Endothelial cell (in vitro differentiated cells): ENCODE data around the gene SOS2. TPM values are rescaled to one million over a fixed set of nuclear protein-coding genes. Genes with fewer than 3 reads are reported as not detected.

Experiments
- DNase-seq: peaks from one replicate; pipeline ENCODE4 v3.0.0; 2021; ENCODE audit warnings: low spot score
- H3K27ac Mint-ChIP-seq: one replicate; pipeline ENCODE4 v1.8.0; 2021; ENCODE audit warnings: mixed read lengths, inconsistent platforms; ENCODE audit not compliant: unreplicated experiment
- H3K27me3 Mint-ChIP-seq: one replicate; pipeline ENCODE4 v1.8.0; 2021; ENCODE audit warnings: mild to moderate bottlenecking, moderate library complexity, mixed read lengths, inconsistent platforms; ENCODE audit not compliant: unreplicated experiment
- H3K36me3 Mint-ChIP-seq: one replicate; pipeline ENCODE4 v1.8.0; 2021; ENCODE audit warnings: mild to moderate bottlenecking, low read depth, mixed read lengths, inconsistent platforms; ENCODE audit not compliant: unreplicated experiment
- H3K4me1 Mint-ChIP-seq: one replicate; pipeline ENCODE4 v1.8.0; 2021; ENCODE audit warnings: mild to moderate bottlenecking, mixed read lengths, inconsistent platforms; ENCODE audit not compliant: unreplicated experiment
- H3K4me3 Mint-ChIP-seq: one replicate; pipeline ENCODE4 v1.8.0; 2021; ENCODE audit warnings: mild to moderate bottlenecking, mixed read lengths, inconsistent platforms; ENCODE audit not compliant: unreplicated experiment
- H3K9me3 Mint-ChIP-seq: one replicate; pipeline ENCODE4 v1.8.0; 2021; ENCODE audit warnings: mixed read lengths, inconsistent platforms; ENCODE audit not compliant: unreplicated experiment
- total RNA-seq: library from RNA; stranded (reverse); fragmentation: NEBNext Ultra II Directional; extraction: Animal tissue kit (Norgen Biotek cat#: 25700); gene quantifications from one replicate; pipeline ENCODE4 v1.2.1, GENCODE V29; 2021; ENCODE audit not compliant: unreplicated experiment
- TF ChIP-seq, protein P1 (sequence below): fragments of 200-600 bp; sonication (generic); IDR thresholded peaks from one replicate; pipeline ENCODE4 v1.5.0; 2021; ENCODE audit warnings: antibody characterized with exemption; ENCODE audit not compliant: unreplicated experiment

Gene SOS2
- total RNA-seq, 1 donor from 2014 or later, result 27.9 TPM

- no peaks in the 10 kb centered on the region for H3K27me3 Mint-ChIP-seq
- DNase-seq, result no peak
- no peak overlapping the region for H3K27ac Mint-ChIP-seq
- H3K4me3 Mint-ChIP-seq, result no peak overlapping the region
- no peaks in the 10 kb centered on the region for H3K9me3 Mint-ChIP-seq
- H3K36me3 Mint-ChIP-seq, result peaks cover 10% of the 10 kb centered on the region
- no peaks in the 10 kb centered on the region for H3K4me1 Mint-ChIP-seq
- TF ChIP-seq, protein P1, sequence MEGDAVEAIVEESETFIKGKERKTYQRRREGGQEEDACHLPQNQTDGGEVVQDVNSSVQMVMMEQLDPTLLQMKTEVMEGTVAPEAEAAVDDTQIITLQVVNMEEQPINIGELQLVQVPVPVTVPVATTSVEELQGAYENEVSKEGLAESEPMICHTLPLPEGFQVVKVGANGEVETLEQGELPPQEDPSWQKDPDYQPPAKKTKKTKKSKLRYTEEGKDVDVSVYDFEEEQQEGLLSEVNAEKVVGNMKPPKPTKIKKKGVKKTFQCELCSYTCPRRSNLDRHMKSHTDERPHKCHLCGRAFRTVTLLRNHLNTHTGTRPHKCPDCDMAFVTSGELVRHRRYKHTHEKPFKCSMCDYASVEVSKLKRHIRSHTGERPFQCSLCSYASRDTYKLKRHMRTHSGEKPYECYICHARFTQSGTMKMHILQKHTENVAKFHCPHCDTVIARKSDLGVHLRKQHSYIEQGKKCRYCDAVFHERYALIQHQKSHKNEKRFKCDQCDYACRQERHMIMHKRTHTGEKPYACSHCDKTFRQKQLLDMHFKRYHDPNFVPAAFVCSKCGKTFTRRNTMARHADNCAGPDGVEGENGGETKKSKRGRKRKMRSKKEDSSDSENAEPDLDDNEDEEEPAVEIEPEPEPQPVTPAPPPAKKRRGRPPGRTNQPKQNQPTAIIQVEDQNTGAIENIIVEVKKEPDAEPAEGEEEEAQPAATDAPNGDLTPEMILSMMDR, result no peak
Observed at GRCh38 chr14:50249136-50249775, 17.9 kb upstream of the SOS2 start.

DNA sequence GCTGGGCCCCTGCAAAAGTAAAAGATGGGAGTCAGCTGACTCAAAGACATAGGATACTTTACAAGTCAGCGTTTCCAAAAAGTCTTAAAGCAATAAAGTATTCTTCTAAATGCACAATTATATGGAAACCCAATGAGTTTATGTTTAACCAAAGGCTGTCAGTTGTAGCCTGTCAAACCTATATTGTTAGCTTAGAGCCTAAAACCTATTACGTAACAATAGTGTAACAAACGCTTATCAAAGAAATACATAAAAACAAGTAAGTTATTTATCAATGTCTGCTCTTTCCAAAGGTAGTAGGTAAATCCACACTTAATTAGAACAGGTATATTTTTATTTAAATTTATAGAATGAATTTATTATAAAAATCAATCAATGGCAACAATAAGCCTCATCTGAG is 15.9 kb upstream of the SOS2 start:
- TF ChIP-seq, protein P1, result no peak
- Mint-ChIP-seq H3K27ac (no peak overlapping the region), H3K27me3 (no peaks in the 10 kb centered on the region), H3K9me3 (no peaks in the 10 kb centered on the region), H3K4me1 (peaks cover 3% of the 10 kb centered on the region), H3K36me3 (peaks cover 7% of the 10 kb centered on the region), H3K4me3 (no peak overlapping the region)
- DNase-seq, result no peak

DNA sequence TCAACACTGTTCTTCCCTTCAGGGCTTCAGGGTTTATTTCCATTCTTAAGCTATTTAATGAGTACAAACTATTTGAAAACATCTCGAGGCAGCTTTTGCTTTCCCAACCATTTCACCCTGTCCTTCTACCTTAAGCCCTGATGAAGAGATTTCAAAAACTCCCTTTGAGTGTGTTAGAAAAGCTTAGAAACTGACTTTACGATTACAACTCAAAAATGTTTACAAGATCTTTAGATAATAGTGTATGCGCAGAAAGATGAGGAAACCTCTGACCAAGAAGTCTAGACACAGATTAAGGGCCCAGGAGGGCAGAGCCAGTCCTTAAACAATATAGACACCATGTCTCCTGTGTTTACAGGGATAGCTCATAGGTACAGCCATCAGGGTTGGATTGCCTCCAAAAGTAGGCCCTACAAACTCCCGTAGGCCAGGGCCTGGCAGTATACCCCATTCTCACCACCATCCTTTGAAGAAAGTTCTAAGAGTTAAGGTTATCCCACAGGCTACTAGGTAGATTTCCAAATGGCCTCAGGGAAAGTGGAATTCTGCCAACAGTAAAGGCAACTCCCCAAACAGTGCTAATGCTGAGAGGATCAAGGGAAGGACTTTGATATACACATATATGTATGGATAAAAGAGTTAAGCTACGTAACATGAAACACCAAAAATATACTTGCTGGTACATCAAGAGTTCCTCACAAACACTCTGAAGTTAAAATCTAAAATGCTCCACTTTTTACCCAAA is 11.4 kb upstream of the SOS2 start:
- no peak overlapping the region for H3K4me3 Mint-ChIP-seq

DNA sequence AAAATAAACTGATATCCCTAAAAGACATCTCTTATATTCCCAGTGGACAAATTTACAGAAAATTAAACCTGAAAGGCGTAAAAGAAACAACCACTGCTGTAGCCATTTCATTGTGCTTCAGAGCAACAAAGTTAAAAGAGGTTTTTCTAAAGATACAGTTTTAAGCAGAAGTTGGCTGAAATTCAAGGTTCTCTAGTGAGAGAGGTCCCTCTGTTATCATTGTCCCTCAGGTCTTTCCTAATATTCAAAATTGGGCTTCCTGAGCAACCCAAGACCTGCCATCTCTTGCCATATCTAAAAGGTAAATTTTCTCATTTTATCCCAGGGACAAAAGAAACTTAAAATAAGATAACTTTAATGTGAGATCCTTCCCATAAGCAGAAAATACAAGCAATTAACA is 10.7 kb upstream of the SOS2 start:
- H3K4me1 Mint-ChIP-seq, result peaks cover 4% of the 10 kb centered on the region
- no peaks in the 10 kb centered on the region for H3K9me3 Mint-ChIP-seq
- H3K4me3 Mint-ChIP-seq, result no peak overlapping the region
- H3K36me3 Mint-ChIP-seq, result no peaks in the 10 kb centered on the region
- H3K27ac Mint-ChIP-seq, result no peak overlapping the region
- TF ChIP-seq, protein P1, result no peak
- H3K27me3 Mint-ChIP-seq, result no peaks in the 10 kb centered on the region
- no peak for DNase-seq

More for the DNA sequence above, 11.4 kb upstream of the SOS2 start:
- no peak for DNase-seq
- H3K36me3 Mint-ChIP-seq, result no peaks in the 10 kb centered on the region
- no peak overlapping the region for H3K27ac Mint-ChIP-seq
- peaks cover 4% of the 10 kb centered on the region for H3K4me1 Mint-ChIP-seq
- TF ChIP-seq, protein P1, result no peak
- no peaks in the 10 kb centered on the region for H3K9me3 Mint-ChIP-seq
- no peaks in the 10 kb centered on the region for H3K27me3 Mint-ChIP-seq

DNA sequence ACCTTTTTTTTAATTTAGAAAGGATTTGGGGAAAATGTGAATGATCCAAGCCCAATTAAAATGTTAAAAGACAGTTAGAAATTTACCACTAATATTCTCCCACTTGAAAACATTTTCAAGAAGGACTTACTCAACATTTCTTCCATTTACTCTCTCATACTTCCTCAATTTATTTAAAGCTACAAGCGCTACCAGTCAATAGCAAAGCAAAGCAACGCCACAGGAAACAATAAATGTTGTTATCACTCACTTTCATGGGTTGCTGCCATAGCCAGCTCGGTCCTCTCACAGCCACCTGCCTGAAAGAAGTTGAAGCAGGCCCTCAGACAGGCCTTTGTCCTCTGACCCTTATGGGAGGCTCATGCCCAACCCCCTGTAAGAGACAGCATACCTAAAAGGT is 6.0 kb upstream of the SOS2 start:
- DNase-seq, result no peak
- H3K27me3 Mint-ChIP-seq, result peaks cover under 1% of the 10 kb centered on the region
- TF ChIP-seq, protein P1, result no peak
- H3K36me3 Mint-ChIP-seq, result no peaks in the 10 kb centered on the region
- no peak overlapping the region for H3K4me3 Mint-ChIP-seq
- H3K4me1 Mint-ChIP-seq, result peaks cover 2% of the 10 kb centered on the region
- H3K27ac Mint-ChIP-seq, result no peak overlapping the region
- no peaks in the 10 kb centered on the region for H3K9me3 Mint-ChIP-seq
